HG03196 (cell line): Measurements from ENCODE around the gene TBCB.
"Not testable (repeated sequence)": the region's sequence is repeated elsewhere in the genome, so short reads cannot be mapped to it uniquely, and the experiment has no call there.

Experiments
- ATAC-seq: cut with Tn5 transposase; IDR thresholded peaks from one replicate; pipeline ENCODE4 v1.9.1; 2021; ENCODE audit not compliant: unreplicated experiment

Gene TBCB

GRCh38 chr19:36101550-36102327 is 13.5 kb upstream of the TBCB start:
- ATAC-seq = no peak

GRCh38 chr19:36103040-36103626 is 12.1 kb upstream of the TBCB start:
- ATAC-seq = no peak

- no peak for ATAC-seq
These were observed 11.3 kb upstream of the TBCB start for GRCh38 chr19:36103842-36104552.

GRCh38 chr19:36106441-36106840 is 8.8 kb upstream of the TBCB start:
- no peak for ATAC-seq

- no peak for ATAC-seq
These were observed 8.3 kb upstream of the TBCB start for GRCh38 chr19:36106991-36107390.

- ATAC-seq = no peak
These were observed 6.6 kb upstream of the TBCB start for GRCh38 chr19:36108684-36109083.

- ATAC-seq = no peak
These were observed 4.6 kb upstream of the TBCB start, which contains the start of gene OVOL3 for GRCh38 chr19:36110487-36111199. TSS of gene OVOL3 (plus strand) at chr19:36111143. CDS start at chr19:36111203, 60 bp downstream.

GRCh38 chr19:36111200-36111539 is 4.1 kb upstream of the TBCB start:
- ATAC-seq = no peak

GRCh38 chr19:36112678-36113077 is 2.6 kb upstream of the TBCB start:
- no peak for ATAC-seq

- no peak for ATAC-seq
These were observed 1.8 kb upstream of the TBCB start for GRCh38 chr19:36113425-36113824.

GRCh38 chr19:36113894-36114720 is 1.2 kb upstream of the TBCB start:
- ATAC-seq = no peak

- peak; percentile 79 for ATAC-seq
These were observed 381 bp upstream of the TBCB start, which contains the start of gene POLR2I for GRCh38 chr19:36114721-36115452. TSS of gene POLR2I (minus strand) at chr19:36114875. CDS start at chr19:36114856, 19 bp downstream.

- ATAC-seq = no peak
These were observed 1.0 kb downstream of the TBCB start for GRCh38 chr19:36116344-36116637.

GRCh38 chr19:36120092-36120983 is 5.1 kb downstream of the TBCB start:
- no peak for ATAC-seq

- no peak for ATAC-seq
These were observed 5.7 kb downstream of the TBCB start for GRCh38 chr19:36120984-36121358.

GRCh38 chr19:36121486-36122124 is 6.3 kb downstream of the TBCB start:
- ATAC-seq = no peak

GRCh38 chr19:36125557-36125956 is 10.3 kb downstream of the TBCB start:
- ATAC-seq = no peak

- peak; percentile 13 for ATAC-seq
These were observed 13.1 kb downstream of the TBCB start for GRCh38 chr19:36128392-36128736.

- not testable (repeated sequence) for ATAC-seq
These were observed 16.0 kb downstream of the TBCB start for GRCh38 chr19:36131221-36131620.
